ENCODE results near the gene NEDD9.

Gene NEDD9

GRCh38 chr6:11218538-11219399 is 13.7 kb downstream of the NEDD9 start:
- H3K4me3 Mint-ChIP-seq = no peak overlapping the region
- H3K36me3 Mint-ChIP-seq = peaks cover 24% of the 10 kb centered on the region
- H3K4me1 Mint-ChIP-seq = peaks cover 50% of the 10 kb centered on the region
- peak overlapping the region; percentile 6 for H3K27ac Mint-ChIP-seq
- H3K27me3 Mint-ChIP-seq = no peaks in the 10 kb centered on the region
- no peaks in the 10 kb centered on the region for H3K9me3 Mint-ChIP-seq

- H3K36me3 Mint-ChIP-seq = peaks cover 22% of the 10 kb centered on the region
- H3K9me3 Mint-ChIP-seq = no peaks in the 10 kb centered on the region
- no peak overlapping the region for H3K27ac Mint-ChIP-seq
- H3K4me3 Mint-ChIP-seq = no peak overlapping the region
- peaks cover 43% of the 10 kb centered on the region for H3K4me1 Mint-ChIP-seq
- no peaks in the 10 kb centered on the region for H3K27me3 Mint-ChIP-seq
These were observed 14.4 kb downstream of the NEDD9 start for GRCh38 chr6:11218102-11218442.

GRCh38 chr6:11217360-11218101 is 14.9 kb downstream of the NEDD9 start:
- H3K4me1 Mint-ChIP-seq = peaks cover 43% of the 10 kb centered on the region
- H3K4me3 Mint-ChIP-seq = no peak overlapping the region
- peaks cover 27% of the 10 kb centered on the region for H3K36me3 Mint-ChIP-seq
- no peaks in the 10 kb centered on the region for H3K27me3 Mint-ChIP-seq
- H3K27ac Mint-ChIP-seq = no peak overlapping the region
- no peaks in the 10 kb centered on the region for H3K9me3 Mint-ChIP-seq

GRCh38 chr6:11215773-11216172 is 16.7 kb downstream of the NEDD9 start:
- Mint-ChIP-seq H3K36me3 (peaks cover 31% of the 10 kb centered on the region), H3K27me3 (no peaks in the 10 kb centered on the region), H3K4me1 (peaks cover 55% of the 10 kb centered on the region), H3K27ac (no peak overlapping the region), H3K9me3 (no peaks in the 10 kb centered on the region), H3K4me3 (no peak overlapping the region)

GRCh38 chr6:11214901-11215300 is 17.6 kb downstream of the NEDD9 start:
- no peaks in the 10 kb centered on the region for H3K27me3 Mint-ChIP-seq
- H3K4me1 Mint-ChIP-seq = peaks cover 48% of the 10 kb centered on the region
- no peak overlapping the region for H3K4me3 Mint-ChIP-seq
- no peak overlapping the region for H3K27ac Mint-ChIP-seq
- peaks cover 35% of the 10 kb centered on the region for H3K36me3 Mint-ChIP-seq
- no peaks in the 10 kb centered on the region for H3K9me3 Mint-ChIP-seq

- Mint-ChIP-seq H3K36me3 (peaks cover 36% of the 10 kb centered on the region), H3K4me3 (no peak overlapping the region), H3K27me3 (no peaks in the 10 kb centered on the region), H3K4me1 (peaks cover 42% of the 10 kb centered on the region), H3K27ac (no peak overlapping the region), H3K9me3 (no peaks in the 10 kb centered on the region)
These were observed 18.2 kb downstream of the NEDD9 start for GRCh38 chr6:11214084-11214833.

DNA sequence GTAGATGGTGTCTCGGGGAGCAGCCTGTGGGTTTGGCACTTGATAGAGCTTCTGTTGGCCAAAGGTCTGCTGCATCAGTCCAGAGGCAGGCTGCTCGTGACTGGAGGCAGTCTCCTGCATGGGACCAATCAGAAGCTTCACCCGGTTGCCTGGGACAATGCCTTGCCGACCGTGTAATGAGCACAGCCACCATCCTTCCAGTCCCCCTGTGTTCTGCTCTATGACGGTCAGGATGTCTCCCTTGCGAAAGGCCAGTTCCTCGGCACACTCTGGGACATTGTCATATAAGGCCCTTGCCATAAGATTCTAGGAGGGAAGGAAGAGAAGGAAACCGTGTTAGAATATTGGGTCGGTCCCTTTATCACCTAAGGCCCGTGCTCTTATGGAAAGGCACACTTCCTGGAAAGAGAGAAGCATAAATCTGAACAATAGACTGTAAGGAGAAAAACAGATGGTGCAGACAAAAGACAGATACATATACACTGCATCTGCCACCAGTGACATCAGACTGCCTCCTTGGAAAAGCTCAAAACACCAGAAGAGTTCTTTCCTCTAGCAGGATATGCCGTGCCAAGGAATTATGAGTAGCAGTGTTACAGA is 18.9 kb downstream of the NEDD9 start:
- H3K4me1 Mint-ChIP-seq = peaks cover 36% of the 10 kb centered on the region
- no peaks in the 10 kb centered on the region for H3K9me3 Mint-ChIP-seq
- no peaks in the 10 kb centered on the region for H3K27me3 Mint-ChIP-seq
- peaks cover 32% of the 10 kb centered on the region for H3K36me3 Mint-ChIP-seq
- H3K4me3 Mint-ChIP-seq = no peak overlapping the region
- H3K27ac Mint-ChIP-seq = no peak overlapping the region

- no peaks in the 10 kb centered on the region for H3K27me3 Mint-ChIP-seq
- H3K27ac Mint-ChIP-seq = no peak overlapping the region
- H3K4me3 Mint-ChIP-seq = no peak overlapping the region
- no peaks in the 10 kb centered on the region for H3K9me3 Mint-ChIP-seq
- peaks cover 27% of the 10 kb centered on the region for H3K36me3 Mint-ChIP-seq
- peaks cover 28% of the 10 kb centered on the region for H3K4me1 Mint-ChIP-seq
These were observed 19.8 kb downstream of the NEDD9 start for GRCh38 chr6:11212664-11213063.

GRCh38 chr6:11211254-11211653 is 21.2 kb downstream of the NEDD9 start:
- Mint-ChIP-seq H3K36me3 (peaks cover 30% of the 10 kb centered on the region), H3K27me3 (no peaks in the 10 kb centered on the region), H3K9me3 (no peaks in the 10 kb centered on the region), H3K27ac (no peak overlapping the region), H3K4me1 (peaks cover 32% of the 10 kb centered on the region), H3K4me3 (no peak overlapping the region)

DNA sequence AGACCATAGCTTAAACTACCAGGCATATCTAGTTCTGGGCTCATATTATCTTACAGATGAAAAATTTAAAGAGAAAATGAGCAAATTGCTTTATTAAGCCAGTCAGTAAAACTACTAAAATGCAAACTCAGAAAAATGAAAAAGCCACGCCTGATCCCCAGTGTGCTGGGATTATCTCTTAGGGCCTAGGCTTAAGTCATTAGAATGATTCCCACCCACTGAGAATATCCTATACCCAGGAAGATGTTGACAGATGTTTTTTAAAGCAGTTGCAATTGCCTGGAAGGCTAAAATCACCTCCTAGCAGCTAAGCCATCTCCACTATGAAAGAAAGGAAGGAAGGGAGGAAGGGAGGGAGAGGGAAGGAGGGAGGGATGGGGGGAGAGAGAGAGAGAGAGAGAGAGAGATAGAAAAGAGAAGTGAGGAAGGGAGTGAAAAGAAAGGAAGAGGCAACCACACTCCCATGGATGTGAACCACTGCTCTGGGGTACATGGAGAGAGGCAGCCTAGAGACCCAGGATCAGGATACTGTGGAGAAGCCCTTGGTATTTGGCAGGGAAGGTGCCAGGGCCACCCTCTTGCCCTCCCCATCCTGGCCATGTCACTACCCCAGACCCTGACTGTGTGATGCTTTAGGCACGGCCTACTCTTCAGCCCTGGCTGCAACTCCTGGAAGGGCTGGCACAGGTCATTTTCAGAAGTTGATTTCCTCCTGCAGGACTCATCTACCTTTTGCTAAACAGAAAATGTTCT is 21.9 kb downstream of the NEDD9 start:
- Mint-ChIP-seq H3K9me3 (no peaks in the 10 kb centered on the region), H3K4me3 (no peak overlapping the region), H3K36me3 (peaks cover 30% of the 10 kb centered on the region), H3K27me3 (no peaks in the 10 kb centered on the region), H3K4me1 (peaks cover 31% of the 10 kb centered on the region), H3K27ac (no peak overlapping the region)

GRCh38 chr6:11209906-11210305 is 22.6 kb downstream of the NEDD9 start:
- Mint-ChIP-seq H3K36me3 (peaks cover 28% of the 10 kb centered on the region), H3K27me3 (no peaks in the 10 kb centered on the region), H3K9me3 (no peaks in the 10 kb centered on the region), H3K27ac (no peak overlapping the region), H3K4me3 (no peak overlapping the region), H3K4me1 (peaks cover 25% of the 10 kb centered on the region)

- Mint-ChIP-seq H3K36me3 (peaks cover 25% of the 10 kb centered on the region), H3K9me3 (no peaks in the 10 kb centered on the region), H3K27me3 (no peaks in the 10 kb centered on the region), H3K4me3 (no peak overlapping the region), H3K4me1 (peaks cover 24% of the 10 kb centered on the region), H3K27ac (no peak overlapping the region)
These were observed 23.1 kb downstream of the NEDD9 start for GRCh38 chr6:11209369-11209768.

DNA sequence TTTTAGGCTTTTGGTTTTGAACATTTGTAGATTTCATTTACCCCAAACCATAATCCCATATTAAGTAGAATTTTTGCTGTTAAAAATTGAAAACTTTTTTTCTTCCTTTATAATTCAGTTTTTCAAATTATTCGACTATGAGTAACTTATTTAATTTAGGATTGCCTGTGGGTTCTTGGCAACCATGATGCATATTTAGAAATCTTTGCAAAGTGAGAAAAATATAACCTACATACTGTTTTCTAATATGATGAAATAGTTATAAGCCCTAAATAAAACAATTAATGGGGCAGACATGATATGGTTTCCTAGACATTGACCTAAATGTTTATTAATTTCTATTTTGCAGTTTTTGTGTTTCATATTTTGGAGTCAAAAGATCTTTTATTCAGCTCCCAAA is 23.6 kb downstream of the NEDD9 start:
- H3K9me3 Mint-ChIP-seq = no peaks in the 10 kb centered on the region
- no peaks in the 10 kb centered on the region for H3K27me3 Mint-ChIP-seq
- no peak overlapping the region for H3K4me3 Mint-ChIP-seq
- H3K4me1 Mint-ChIP-seq = peaks cover 27% of the 10 kb centered on the region
- peaks cover 25% of the 10 kb centered on the region for H3K36me3 Mint-ChIP-seq
- no peak overlapping the region for H3K27ac Mint-ChIP-seq

DNA sequence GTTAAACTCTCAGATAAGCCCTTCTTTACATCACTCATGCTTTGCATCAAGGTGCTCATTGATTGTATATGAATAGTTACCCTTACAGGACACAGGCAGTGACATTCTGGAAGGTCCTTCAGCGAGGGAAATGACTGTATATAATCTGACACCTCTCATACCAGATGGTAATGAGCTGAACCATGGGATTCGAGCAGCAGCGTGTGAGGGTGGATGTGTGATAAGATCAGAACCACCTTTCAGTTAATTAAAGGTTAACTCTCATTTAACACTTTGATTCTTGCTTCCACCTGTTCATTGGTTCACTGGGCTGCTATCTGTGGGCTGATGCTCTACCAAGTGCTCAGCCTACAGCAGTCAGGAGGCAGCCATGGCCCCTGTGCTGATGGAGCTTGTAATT is 24.2 kb downstream of the NEDD9 start:
- Mint-ChIP-seq H3K27ac (no peak overlapping the region), H3K36me3 (peaks cover 26% of the 10 kb centered on the region), H3K4me1 (peaks cover 32% of the 10 kb centered on the region), H3K27me3 (no peaks in the 10 kb centered on the region), H3K4me3 (no peak overlapping the region), H3K9me3 (no peaks in the 10 kb centered on the region)
